Endodermal cell (in vitro differentiated cells): ENCODE measurements around the gene RNF220. TPM values are rescaled to one million over a fixed set of nuclear protein-coding genes. Genes with fewer than 3 reads are reported as not detected.
A peak's percentile ranks its signal among the peaks of the same experiment; 100 is the strongest.

ENCODE experiments used
- DNase-seq: peaks from one replicate; pipeline ENCODE4 v3.0.0-alpha.2; 2017
- H3K27ac ChIP-seq: 2 replicates; pipeline ENCODE4 v1.5.1; 2013; ENCODE audit warnings: mild to moderate bottlenecking, low read depth, low read length, moderate library complexity
- H3K27me3 ChIP-seq: 2 replicates; pipeline ENCODE4 v1.6.1; 2013; ENCODE audit warnings: mild to moderate bottlenecking, low read length, moderate library complexity; ENCODE audit not compliant: insufficient read depth, control insufficient read depth, poor library complexity, severe bottlenecking
- H3K36me3 ChIP-seq: 2 replicates; pipeline ENCODE4 v1.7.0; 2013; ENCODE audit warnings: mild to moderate bottlenecking, low read length, moderate library complexity; ENCODE audit not compliant: control insufficient read depth, insufficient read depth
- H3K4me1 ChIP-seq: one replicate; pipeline ENCODE4 v1.7.0; 2013; ENCODE audit warnings: low read length; ENCODE audit not compliant: control insufficient read depth, insufficient read depth
- H3K4me3 ChIP-seq: 2 replicates; pipeline ENCODE4 v1.5.1; 2013; ENCODE audit warnings: mild to moderate bottlenecking, low read length, moderate library complexity
- H3K9ac ChIP-seq: 2 replicates; pipeline ENCODE4 v1.6.1; 2013; ENCODE audit warnings: mild to moderate bottlenecking, low read length, moderate library complexity; ENCODE audit not compliant: poor library complexity, severe bottlenecking; ENCODE audit errors: extremely low read depth
- H3K9me3 ChIP-seq: 2 replicates; pipeline ENCODE4 v1.6.1; 2013; ENCODE audit warnings: mild to moderate bottlenecking, low read length, moderate library complexity; ENCODE audit not compliant: control insufficient read depth
- H3K27ac Mint-ChIP-seq: 2 replicates; pipeline ENCODE4 v1.8.0; 2020; ENCODE audit warnings: mixed read lengths
- H3K27me3 Mint-ChIP-seq: 2 replicates; pipeline ENCODE4 v1.8.0; 2021; ENCODE audit warnings: mild to moderate bottlenecking, mixed read lengths; ENCODE audit not compliant: insufficient read depth
- H3K36me3 Mint-ChIP-seq: 2 replicates; pipeline ENCODE4 v1.8.0; 2020; ENCODE audit warnings: low read depth, mixed read lengths
- H3K4me1 Mint-ChIP-seq: 2 replicates; pipeline ENCODE4 v1.8.0; 2020; ENCODE audit warnings: mixed read lengths
- H3K4me3 Mint-ChIP-seq: 2 replicates; pipeline ENCODE4 v1.8.0; 2020; ENCODE audit warnings: mild to moderate bottlenecking, moderate library complexity, mixed read lengths
- H3K9me3 Mint-ChIP-seq: 2 replicates; pipeline ENCODE4 v1.8.0; 2020; ENCODE audit warnings: mild to moderate bottlenecking, mixed read lengths
- CTCF ChIP-seq: fragments of 200-600 bp; sonication (generic); conservative IDR thresholded peaks from 2 replicates; pipeline ENCODE4 v1.5.0; 2021; ENCODE audit warnings: antibody characterized with exemption, mild to moderate bottlenecking
- WGBS, 2 experiments: methylation state at CpG; one replicate each; pipeline versions ENCODE4 v1.1.5 to v1.1.7; 2013; ENCODE audit warnings: missing lambda C conversion rate in 2 of 2, mixed read lengths in 1 of 2; ENCODE audit not compliant: insufficient coverage in 1 of 2, insufficient read length in 1 of 2; 5-methylcytosine and 5-hydroxymethylcytosine counted together
- long read RNA-seq, 4 experiments: library from polyadenylated mRNA in 2 of 4; library from RNA in 1 of 4; library from capped mRNA in 1 of 4; stranded (forward) in 3 of 4; unstranded in 1 of 4; transcript quantifications; one replicate each; pipeline ENCODE4 v2.0.0, GENCODE V29; 2020 to 2021; ENCODE audit warnings: inconsistent platforms in 1 of 4
- polyA plus RNA-seq, 2 experiments: library from polyadenylated mRNA; stranded (reverse); fragments of 50-300 nt; gene quantifications; one replicate each; pipeline ENCODE4 v1.2.3, GENCODE V29; 2013
- total RNA-seq, 2 donors: library from RNA; stranded (reverse); fragmentation: NEBNext Ultra II Directional in 1 of 2; extraction: Animal tissue kit (Norgen Biotek cat#: 25700) in 1 of 2; gene quantifications; 2 replicates in 1 of 2; 3 replicates in 1 of 2; pipeline ENCODE4 v1.2.1, GENCODE V29; 2021

RNF220 gene
- total RNA-seq = 10 to 100 TPM; 94.6 to 95.5 TPM
- polyA plus RNA-seq (2013, experiment 1 of 2) = 88.5 TPM
- 78.2 TPM for polyA plus RNA-seq (2013, experiment 2 of 2)
- long read RNA-seq, experiment 1, partial matches to known transcripts = 10 of 38 reads
- long read RNA-seq, experiment 1, other reads (novel, unspliced or antisense) = 28 of 38 reads
- long read RNA-seq, experiment 2, transcript RNF220-212 (10 exons, 916 nt) = major isoform, 7 of 101 reads
- long read RNA-seq, experiment 2, partial matches to known transcripts = 15 of 101 reads
- long read RNA-seq, experiment 2, other reads (novel, unspliced or antisense) = 79 of 101 reads
- long read RNA-seq, experiment 3, partial matches to known transcripts = 0 of 7 reads
- long read RNA-seq, experiment 3, other reads (novel, unspliced or antisense) = 7 of 7 reads
- long read RNA-seq, experiment 4, transcript RNF220-212 (10 exons, 916 nt) = major isoform, 5 of 17 reads
- long read RNA-seq, experiment 4, partial matches to known transcripts = 1 of 17 reads
- long read RNA-seq, experiment 4, other reads (novel, unspliced or antisense) = 11 of 17 reads

- no peak within 1 kb of the TSS for H3K27ac ChIP-seq
- H3K9me3 ChIP-seq = no peaks in the 10 kb centered on the region
- H3K9me3 Mint-ChIP-seq = no peaks in the 10 kb centered on the region
- DNase-seq = peak; percentile 91
- H3K36me3 Mint-ChIP-seq = no peaks in the 10 kb centered on the region
- H3K36me3 ChIP-seq = no peaks in the 10 kb centered on the region
- peak within 1 kb of the TSS; percentile 88 for H3K27ac Mint-ChIP-seq
- no peak for TF ChIP-seq CTCF
- H3K4me1 Mint-ChIP-seq = peaks cover 17% of the 10 kb centered on the region
- H3K9ac ChIP-seq = no peak within 1 kb of the TSS
- peaks cover 45% of the 10 kb centered on the region for H3K27me3 Mint-ChIP-seq
- WGBS, 2 experiments = 0 to 1% methylated on average over 27 to 55 of the region's 55 CpGs
- peak within 1 kb of the TSS; percentile 82 for H3K4me3 Mint-ChIP-seq
- peak within 1 kb of the TSS; percentile 81 for H3K4me3 ChIP-seq
- peaks cover 55% of the 10 kb centered on the region for H3K27me3 ChIP-seq
- peaks cover 10% of the 10 kb centered on the region for H3K4me1 ChIP-seq
Measured at GRCh38 chr1:44405031-44405797, at the start of gene RNF220. Gene RNF220 (plus strand): TSS chr1:44405255.

- 74 to 88% methylated on average over 5 to 12 of the region's 12 CpGs for WGBS, 2 experiments
- Histone ChIP-seq H3K4me1 (peaks cover 9% of the 10 kb centered on the region), H3K27ac (no peak overlapping the region), H3K4me3 (peak overlapping the region; percentile 41), H3K36me3 (peaks cover 3% of the 10 kb centered on the region), H3K27me3 (no peaks in the 10 kb centered on the region), H3K9me3 (no peaks in the 10 kb centered on the region), H3K9ac (no peak overlapping the region)
- Mint-ChIP-seq H3K36me3 (peaks cover 4% of the 10 kb centered on the region), H3K4me1 (peaks cover 37% of the 10 kb centered on the region), H3K4me3 (peak overlapping the region; percentile 75), H3K9me3 (no peaks in the 10 kb centered on the region), H3K27ac (peak overlapping the region; percentile 75), H3K27me3 (peaks cover 1% of the 10 kb centered on the region)
- DNase-seq = no peak
- TF ChIP-seq CTCF = no peak
Measured at GRCh38 chr1:44355582-44356305, 49.3 kb upstream of the RNF220 start.

GRCh38 chr1:44357710-44358109 is 47.3 kb upstream of the RNF220 start:
- H3K36me3 Mint-ChIP-seq = no peaks in the 10 kb centered on the region
- no peaks in the 10 kb centered on the region for H3K27me3 ChIP-seq
- WGBS, 2 experiments = 91 to 100% methylated on average over 3 to 4 of the region's 4 CpGs
- DNase-seq = no peak
- H3K27me3 Mint-ChIP-seq = peaks cover 1% of the 10 kb centered on the region
- H3K9me3 ChIP-seq = no peaks in the 10 kb centered on the region
- no peak overlapping the region for H3K27ac ChIP-seq
- H3K9ac ChIP-seq = no peak overlapping the region
- H3K9me3 Mint-ChIP-seq = no peaks in the 10 kb centered on the region
- no peak overlapping the region for H3K4me3 ChIP-seq
- peaks cover 4% of the 10 kb centered on the region for H3K4me1 ChIP-seq
- no peak for TF ChIP-seq CTCF
- no peak overlapping the region for H3K27ac Mint-ChIP-seq
- H3K36me3 ChIP-seq = peaks cover 1% of the 10 kb centered on the region
- H3K4me3 Mint-ChIP-seq = no peak overlapping the region
- H3K4me1 Mint-ChIP-seq = peaks cover 28% of the 10 kb centered on the region
